HEK293 (cell line): ENCODE results near the gene FCGR3A.

Experiments used
- CTCF ChIA-PET: fragments of 350-600 bp; formaldehyde crosslinking; extraction: SDS; loops from one replicate; lab custom pipeline; 2021; ENCODE audit warnings: antibody characterized with exemption; lab: Yijun Ruan, JAX
- POLR2A ChIA-PET: fragments of 300-600 bp; formaldehyde crosslinking; extraction: SDS; loops from one replicate; lab custom pipeline; 2020; ENCODE audit warnings: antibody characterized with exemption, inconsistent platforms; lab: Yijun Ruan, JAX
- H3K27ac ChIP-seq: fragments of 200-500 bp; sonication (Bioruptor generic); 2 replicates; pipeline ENCODE4 v1.5.1; 2014; ENCODE audit warnings: low read depth, low read length, control low read depth, inconsistent platforms; ENCODE audit errors: extremely low read depth
- H3K36me3 ChIP-seq, 2 experiments: fragments of 200-500 bp in 1 of 2; sonication (Bioruptor generic) in 1 of 2; 1 replicate in 1 of 2; 2 replicates in 1 of 2; pipeline ENCODE4 v1.5.1; 2014 to 2017; ENCODE audit warnings: inconsistent platforms in 2 of 2, low read length in 2 of 2; ENCODE audit not compliant: control insufficient read depth in 2 of 2, insufficient read depth in 1 of 2
- H3K4me1 ChIP-seq: fragments of 200-500 bp; sonication (Bioruptor generic); 2 replicates; pipeline ENCODE4 v1.5.1; 2014; ENCODE audit warnings: mild to moderate bottlenecking, low read length, inconsistent platforms; ENCODE audit not compliant: control insufficient read depth, insufficient read depth
- H3K4me3 ChIP-seq: 2 replicates; pipeline ENCODE4 v1.5.1; 2011; ENCODE audit warnings: low read depth, mild to moderate bottlenecking, control low read depth, low read length, moderate library complexity
- H3K9me3 ChIP-seq: fragments of 200-500 bp; sonication (Bioruptor generic); 2 replicates; pipeline ENCODE4 v1.5.1; 2014; ENCODE audit warnings: low read depth, low read length, inconsistent platforms; ENCODE audit not compliant: control insufficient read depth, insufficient read depth
- HOXC10 ChIP-seq: sonication (generic); formaldehyde crosslinking; IDR thresholded peaks from 2 replicates; pipeline ENCODE4 v1.8.1; 2023; ENCODE audit warnings: mild to moderate bottlenecking, missing genetic modification reagents
- KLF1 ChIP-seq: fragments of 450-650 bp; formaldehyde crosslinking; IDR thresholded peaks from 2 replicates; pipeline ENCODE4 v1.5.1; 2016; ENCODE audit warnings: missing biosample characterization, missing genetic modification characterization
- KLF16 ChIP-seq: fragments of 450-650 bp; formaldehyde crosslinking; IDR thresholded peaks from 2 replicates; pipeline ENCODE4 v1.5.1; 2017; ENCODE audit warnings: missing biosample characterization, missing genetic modification characterization
- MZF1 ChIP-seq: fragments of 450-650 bp; formaldehyde crosslinking; IDR thresholded peaks from 2 replicates; pipeline ENCODE4 v1.5.1; 2017; ENCODE audit warnings: missing biosample characterization, missing genetic modification characterization, borderline replicate concordance
- SCRT2 ChIP-seq: fragments of 450-650 bp; formaldehyde crosslinking; IDR thresholded peaks from 2 replicates; pipeline ENCODE4 v1.5.1; 2016; ENCODE audit warnings: missing biosample characterization, missing genetic modification characterization
- ZBTB20 ChIP-seq: fragments of 450-650 bp; formaldehyde crosslinking; IDR thresholded peaks from 2 replicates; pipeline ENCODE4 v1.5.1; 2016; ENCODE audit warnings: missing biosample characterization, missing genetic modification characterization
- ZFP3 ChIP-seq: fragments of 450-650 bp; formaldehyde crosslinking; IDR thresholded peaks from 2 replicates; pipeline ENCODE4 v1.5.1; 2016; ENCODE audit warnings: low read depth, missing biosample characterization, missing genetic modification characterization
- ZFP37 ChIP-seq: fragments of 450-650 bp; formaldehyde crosslinking; IDR thresholded peaks from 2 replicates; pipeline ENCODE4 v1.5.1; 2016; ENCODE audit warnings: missing biosample characterization, missing genetic modification characterization
- ZNF146 ChIP-seq: fragments of 450-650 bp; formaldehyde crosslinking; IDR thresholded peaks from 2 replicates; pipeline ENCODE4 v1.5.1; 2016; ENCODE audit warnings: missing biosample characterization, missing genetic modification characterization
- ZNF214 ChIP-seq: fragments of 450-650 bp; formaldehyde crosslinking; IDR thresholded peaks from 2 replicates; pipeline ENCODE4 v1.5.1; 2017; ENCODE audit warnings: missing biosample characterization, mild to moderate bottlenecking, missing genetic modification characterization, borderline replicate concordance
- ZNF391 ChIP-seq: fragments of 450-650 bp; formaldehyde crosslinking; IDR thresholded peaks from 2 replicates; pipeline ENCODE4 v1.5.1; 2016; ENCODE audit warnings: low read depth, missing biosample characterization, missing genetic modification characterization, borderline replicate concordance
- ZNF501 ChIP-seq: fragments of 450-650 bp; formaldehyde crosslinking; IDR thresholded peaks from 2 replicates; pipeline ENCODE4 v1.5.1; 2016; ENCODE audit warnings: missing biosample characterization, missing genetic modification characterization
- ZNF561 ChIP-seq: fragments of 450-650 bp; IDR thresholded peaks from 2 replicates; pipeline ENCODE4 v1.5.1; 2018; ENCODE audit warnings: missing biosample characterization, missing genetic modification characterization, borderline replicate concordance
- ZNF580 ChIP-seq: fragments of 450-650 bp; formaldehyde crosslinking; IDR thresholded peaks from 2 replicates; pipeline ENCODE4 v1.5.1; 2016; ENCODE audit warnings: missing biosample characterization, missing genetic modification characterization
- ZNF626 ChIP-seq: fragments of 450-650 bp; sonication (Bioruptor Pico); formaldehyde crosslinking; IDR thresholded peaks from 2 replicates; pipeline ENCODE4 v1.5.1; 2018; ENCODE audit warnings: missing biosample characterization, missing genetic modification characterization, inconsistent platforms
- ZNF654 ChIP-seq: fragments of 450-650 bp; formaldehyde crosslinking; IDR thresholded peaks from 2 replicates; pipeline ENCODE4 v1.5.1; 2016; ENCODE audit warnings: low read depth, missing biosample characterization, missing genetic modification characterization
- ZNF785 ChIP-seq: fragments of 450-650 bp; formaldehyde crosslinking; IDR thresholded peaks from 2 replicates; pipeline ENCODE4 v1.5.1; 2016; ENCODE audit warnings: missing biosample characterization, missing genetic modification characterization
- ZNF837 ChIP-seq: fragments of 450-650 bp; formaldehyde crosslinking; IDR thresholded peaks from 2 replicates; pipeline ENCODE4 v1.5.1; 2016; ENCODE audit warnings: missing biosample characterization, missing genetic modification characterization
- TF ChIP-seq, protein P1 (sequence below): fragments of 450-650 bp; formaldehyde crosslinking; conservative IDR thresholded peaks from 2 replicates; pipeline ENCODE4 v1.5.1; 2016; ENCODE audit warnings: low read depth, missing biosample characterization, missing genetic modification characterization
- TF ChIP-seq, protein P2 (sequence below): fragments of 450-650 bp; formaldehyde crosslinking; IDR thresholded peaks from 2 replicates; pipeline ENCODE4 v1.5.1; 2016; ENCODE audit warnings: missing biosample characterization, missing genetic modification characterization
- TF ChIP-seq, protein P3 (sequence below): fragments of 450-650 bp; formaldehyde crosslinking; IDR thresholded peaks from 2 replicates; pipeline ENCODE4 v1.5.1; 2016; ENCODE audit warnings: missing biosample characterization, missing genetic modification characterization
- TF ChIP-seq, protein P4 (sequence below): fragments of 450-650 bp; IDR thresholded peaks from 2 replicates; pipeline ENCODE4 v1.5.1; 2018; ENCODE audit warnings: missing biosample characterization, missing genetic modification characterization
- TF ChIP-seq, protein P5 (sequence below): fragments of 450-650 bp; formaldehyde crosslinking; IDR thresholded peaks from 2 replicates; pipeline ENCODE4 v1.5.1; 2016; ENCODE audit warnings: missing biosample characterization, missing genetic modification characterization

FCGR3A gene

DNA sequence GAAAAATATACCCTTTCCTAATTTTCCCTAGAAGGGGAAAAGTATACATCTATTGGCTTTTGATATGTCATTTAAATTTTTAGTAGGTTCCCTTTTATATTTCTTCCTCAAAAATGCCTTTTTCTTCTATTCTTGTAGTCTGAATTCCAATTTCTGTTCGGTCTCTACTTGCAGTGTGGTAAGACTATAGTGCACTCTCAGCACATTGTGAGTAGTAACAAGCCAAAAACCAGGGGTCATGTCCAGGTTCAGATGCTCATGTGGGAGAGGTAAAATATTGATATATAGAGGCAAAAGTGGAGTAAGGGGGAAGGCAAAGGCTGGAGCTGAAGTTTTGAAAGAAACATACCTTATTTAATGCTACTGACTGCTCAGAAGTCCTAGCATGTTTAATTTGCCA, 48.4 kb downstream of the FCGR3A start:
- TF ChIP-seq, protein P1, sequence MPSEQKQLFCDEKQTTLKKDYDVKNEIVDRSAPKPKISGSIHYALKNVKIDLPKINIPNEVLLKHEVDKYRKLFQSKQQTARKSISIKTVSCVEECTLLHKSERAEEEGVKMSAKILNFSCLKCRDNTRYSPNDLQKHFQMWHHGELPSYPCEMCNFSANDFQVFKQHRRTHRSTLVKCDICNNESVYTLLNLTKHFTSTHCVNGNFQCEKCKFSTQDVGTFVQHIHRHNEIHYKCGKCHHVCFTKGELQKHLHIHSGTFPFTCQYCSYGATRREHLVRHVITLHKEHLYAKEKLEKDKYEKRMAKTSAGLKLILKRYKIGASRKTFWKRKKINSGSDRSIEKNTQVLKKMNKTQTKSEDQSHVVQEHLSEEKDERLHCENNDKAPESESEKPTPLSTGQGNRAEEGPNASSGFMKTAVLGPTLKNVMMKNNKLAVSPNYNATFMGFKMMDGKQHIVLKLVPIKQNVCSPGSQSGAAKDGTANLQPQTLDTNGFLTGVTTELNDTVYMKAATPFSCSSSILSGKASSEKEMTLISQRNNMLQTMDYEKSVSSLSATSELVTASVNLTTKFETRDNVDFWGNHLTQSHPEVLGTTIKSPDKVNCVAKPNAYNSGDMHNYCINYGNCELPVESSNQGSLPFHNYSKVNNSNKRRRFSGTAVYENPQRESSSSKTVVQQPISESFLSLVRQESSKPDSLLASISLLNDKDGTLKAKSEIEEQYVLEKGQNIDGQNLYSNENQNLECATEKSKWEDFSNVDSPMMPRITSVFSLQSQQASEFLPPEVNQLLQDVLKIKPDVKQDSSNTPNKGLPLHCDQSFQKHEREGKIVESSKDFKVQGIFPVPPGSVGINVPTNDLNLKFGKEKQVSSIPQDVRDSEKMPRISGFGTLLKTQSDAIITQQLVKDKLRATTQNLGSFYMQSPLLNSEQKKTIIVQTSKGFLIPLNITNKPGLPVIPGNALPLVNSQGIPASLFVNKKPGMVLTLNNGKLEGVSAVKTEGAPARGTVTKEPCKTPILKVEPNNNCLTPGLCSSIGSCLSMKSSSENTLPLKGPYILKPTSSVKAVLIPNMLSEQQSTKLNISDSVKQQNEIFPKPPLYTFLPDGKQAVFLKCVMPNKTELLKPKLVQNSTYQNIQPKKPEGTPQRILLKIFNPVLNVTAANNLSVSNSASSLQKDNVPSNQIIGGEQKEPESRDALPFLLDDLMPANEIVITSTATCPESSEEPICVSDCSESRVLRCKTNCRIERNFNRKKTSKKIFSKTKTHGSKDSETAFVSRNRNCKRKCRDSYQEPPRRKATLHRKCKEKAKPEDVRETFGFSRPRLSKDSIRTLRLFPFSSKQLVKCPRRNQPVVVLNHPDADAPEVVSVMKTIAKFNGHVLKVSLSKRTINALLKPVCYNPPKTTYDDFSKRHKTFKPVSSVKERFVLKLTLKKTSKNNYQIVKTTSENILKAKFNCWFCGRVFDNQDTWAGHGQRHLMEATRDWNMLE (tag by site-specific recombination): no peak
- TF ChIP-seq ZFP37 (tag by site-specific recombination): no peak
- no peak for TF ChIP-seq ZNF561 (tag by site-specific recombination)
- no peak for TF ChIP-seq KLF16 (tag by site-specific recombination)
- no peak for TF ChIP-seq ZNF785 (tag by site-specific recombination)
- no peak for TF ChIP-seq ZNF214
- TF ChIP-seq KLF1 (tag by site-specific recombination): no peak
- no peak for TF ChIP-seq ZNF501 (tag by site-specific recombination)
- TF ChIP-seq ZNF654 (tag by site-specific recombination): no peak
- TF ChIP-seq ZNF837 (tag by site-specific recombination): no peak
- TF ChIP-seq SCRT2 (tag by site-specific recombination): no peak
- no peak for TF ChIP-seq MZF1 (tag by site-specific recombination)
- Histone ChIP-seq H3K36me3 (no peaks in the 10 kb centered on the region), H3K4me1 (peaks cover 13% of the 10 kb centered on the region), H3K27ac (no peak overlapping the region), H3K9me3 (no peaks in the 10 kb centered on the region), H3K4me3 (no peak overlapping the region)
- ChIA-PET CTCF (no interaction called here), POLR2A (no interaction called here)

DNA sequence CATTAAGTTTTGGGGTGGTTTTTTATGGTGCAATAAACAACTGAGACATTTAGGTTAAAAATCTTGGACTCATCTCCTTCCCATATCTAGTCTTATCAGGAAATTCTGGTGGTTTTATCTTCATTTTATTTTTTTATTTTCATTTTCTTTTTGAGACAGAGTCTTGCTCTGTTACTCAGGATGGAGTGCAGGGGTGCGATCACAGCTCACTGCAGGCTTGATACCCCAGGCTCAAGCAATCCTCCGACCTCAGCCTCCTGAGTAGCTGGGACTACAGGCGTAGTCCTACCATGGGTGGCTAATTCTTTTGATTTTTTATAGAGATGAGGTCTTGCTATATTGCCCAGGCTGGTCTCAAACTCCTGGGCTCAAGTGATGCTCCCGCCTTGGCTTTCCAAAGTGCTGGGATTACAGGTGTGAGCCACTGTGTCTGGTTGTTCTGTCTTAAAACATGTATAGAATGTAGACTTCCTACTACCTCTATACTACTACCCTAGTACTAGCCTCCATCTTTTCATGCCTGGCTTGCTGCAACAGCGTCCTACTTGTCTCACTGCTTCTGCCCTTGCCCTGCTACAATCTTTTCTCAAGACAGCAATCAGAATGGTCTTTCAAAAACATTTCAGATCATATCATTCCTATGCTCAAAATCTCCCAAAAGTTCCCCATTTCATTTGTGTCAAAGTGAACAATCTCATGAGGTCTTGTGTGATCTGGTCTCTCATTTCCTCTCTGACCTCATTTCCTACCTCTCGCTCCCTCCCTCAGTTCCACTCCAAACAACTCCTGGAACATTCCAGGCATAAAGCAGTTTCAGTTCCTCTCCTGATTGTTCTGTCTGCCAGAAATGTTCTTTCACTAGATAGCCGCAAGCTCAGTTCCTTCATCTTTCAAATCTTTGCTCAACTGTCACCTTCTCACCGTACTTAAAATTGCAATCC, 50.2 kb downstream of the FCGR3A start:
- ChIA-PET POLR2A (no interaction called here), CTCF (no interaction called here)
- no peak overlapping the region for H3K4me3 ChIP-seq
- TF ChIP-seq, protein P2, sequence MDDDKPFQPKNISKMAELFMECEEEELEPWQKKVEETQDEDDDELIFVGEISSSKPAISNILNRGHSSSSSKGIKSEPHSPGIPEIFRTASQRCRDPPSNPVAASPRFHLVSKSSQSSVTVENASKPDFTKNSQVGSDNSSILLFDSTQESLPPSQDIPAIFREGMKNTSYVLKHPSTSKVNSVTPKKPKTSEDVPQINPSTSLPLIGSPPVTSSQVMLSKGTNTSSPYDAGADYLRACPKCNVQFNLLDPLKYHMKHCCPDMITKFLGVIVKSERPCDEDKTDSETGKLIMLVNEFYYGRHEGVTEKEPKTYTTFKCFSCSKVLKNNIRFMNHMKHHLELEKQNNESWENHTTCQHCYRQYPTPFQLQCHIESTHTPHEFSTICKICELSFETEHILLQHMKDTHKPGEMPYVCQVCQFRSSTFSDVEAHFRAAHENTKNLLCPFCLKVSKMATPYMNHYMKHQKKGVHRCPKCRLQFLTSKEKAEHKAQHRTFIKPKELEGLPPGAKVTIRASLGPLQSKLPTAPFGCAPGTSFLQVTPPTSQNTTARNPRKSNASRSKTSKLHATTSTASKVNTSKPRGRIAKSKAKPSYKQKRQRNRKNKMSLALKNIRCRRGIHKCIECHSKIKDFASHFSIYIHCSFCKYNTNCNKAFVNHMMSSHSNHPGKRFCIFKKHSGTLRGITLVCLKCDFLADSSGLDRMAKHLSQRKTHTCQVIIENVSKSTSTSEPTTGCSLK (tag by site-specific recombination): no peak
- no peak for TF ChIP-seq ZFP3
- no peak for TF ChIP-seq ZNF580 (tag by site-specific recombination)
- TF ChIP-seq ZNF146: no peak
- no peak for TF ChIP-seq ZNF391 (tag by site-specific recombination)
- TF ChIP-seq, protein P3, sequence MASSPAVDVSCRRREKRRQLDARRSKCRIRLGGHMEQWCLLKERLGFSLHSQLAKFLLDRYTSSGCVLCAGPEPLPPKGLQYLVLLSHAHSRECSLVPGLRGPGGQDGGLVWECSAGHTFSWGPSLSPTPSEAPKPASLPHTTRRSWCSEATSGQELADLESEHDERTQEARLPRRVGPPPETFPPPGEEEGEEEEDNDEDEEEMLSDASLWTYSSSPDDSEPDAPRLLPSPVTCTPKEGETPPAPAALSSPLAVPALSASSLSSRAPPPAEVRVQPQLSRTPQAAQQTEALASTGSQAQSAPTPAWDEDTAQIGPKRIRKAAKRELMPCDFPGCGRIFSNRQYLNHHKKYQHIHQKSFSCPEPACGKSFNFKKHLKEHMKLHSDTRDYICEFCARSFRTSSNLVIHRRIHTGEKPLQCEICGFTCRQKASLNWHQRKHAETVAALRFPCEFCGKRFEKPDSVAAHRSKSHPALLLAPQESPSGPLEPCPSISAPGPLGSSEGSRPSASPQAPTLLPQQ (tag by site-specific recombination): no peak
- no peak for TF ChIP-seq ZNF626 (tag by site-specific recombination)
- TF ChIP-seq, protein P4, sequence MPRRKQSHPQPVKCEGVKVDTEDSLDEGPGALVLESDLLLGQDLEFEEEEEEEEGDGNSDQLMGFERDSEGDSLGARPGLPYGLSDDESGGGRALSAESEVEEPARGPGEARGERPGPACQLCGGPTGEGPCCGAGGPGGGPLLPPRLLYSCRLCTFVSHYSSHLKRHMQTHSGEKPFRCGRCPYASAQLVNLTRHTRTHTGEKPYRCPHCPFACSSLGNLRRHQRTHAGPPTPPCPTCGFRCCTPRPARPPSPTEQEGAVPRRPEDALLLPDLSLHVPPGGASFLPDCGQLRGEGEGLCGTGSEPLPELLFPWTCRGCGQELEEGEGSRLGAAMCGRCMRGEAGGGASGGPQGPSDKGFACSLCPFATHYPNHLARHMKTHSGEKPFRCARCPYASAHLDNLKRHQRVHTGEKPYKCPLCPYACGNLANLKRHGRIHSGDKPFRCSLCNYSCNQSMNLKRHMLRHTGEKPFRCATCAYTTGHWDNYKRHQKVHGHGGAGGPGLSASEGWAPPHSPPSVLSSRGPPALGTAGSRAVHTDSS (tag by site-specific recombination): no peak
- TF ChIP-seq HOXC10: no peak
- TF ChIP-seq, protein P5, sequence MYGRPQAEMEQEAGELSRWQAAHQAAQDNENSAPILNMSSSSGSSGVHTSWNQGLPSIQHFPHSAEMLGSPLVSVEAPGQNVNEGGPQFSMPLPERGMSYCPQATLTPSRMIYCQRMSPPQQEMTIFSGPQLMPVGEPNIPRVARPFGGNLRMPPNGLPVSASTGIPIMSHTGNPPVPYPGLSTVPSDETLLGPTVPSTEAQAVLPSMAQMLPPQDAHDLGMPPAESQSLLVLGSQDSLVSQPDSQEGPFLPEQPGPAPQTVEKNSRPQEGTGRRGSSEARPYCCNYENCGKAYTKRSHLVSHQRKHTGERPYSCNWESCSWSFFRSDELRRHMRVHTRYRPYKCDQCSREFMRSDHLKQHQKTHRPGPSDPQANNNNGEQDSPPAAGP (tag by site-specific recombination): no peak
- TF ChIP-seq ZBTB20: no peak

More for the DNA sequence above, 50.2 kb downstream of the FCGR3A start:
- Histone ChIP-seq H3K4me1 (peaks cover 13% of the 10 kb centered on the region), H3K9me3 (no peaks in the 10 kb centered on the region), H3K27ac (no peak overlapping the region), H3K36me3 (no peaks in the 10 kb centered on the region)
